NB4 (cell line): ENCODE results near the gene RPL38.

Experiments
- MAX ChIP-seq: IDR thresholded peaks from 2 replicates; pipeline ENCODE4 v1.6.1; 2011; ENCODE audit warnings: low read depth, low read length
- MYC ChIP-seq: IDR thresholded peaks from 2 replicates; pipeline ENCODE4 v1.6.1; 2011; ENCODE audit warnings: low read depth, low read length
- POLR2A ChIP-seq: IDR thresholded peaks from 2 replicates; pipeline ENCODE4 v1.6.1; 2011; ENCODE audit warnings: mild to moderate bottlenecking; ENCODE audit not compliant: insufficient read length; ENCODE audit errors: extremely low read depth
- TF ChIP-seq, protein P1 (sequence below): IDR thresholded peaks from one replicate; pipeline ENCODE4 v1.5.1; 2012; ENCODE audit warnings: low read depth, low read length

DNA sequence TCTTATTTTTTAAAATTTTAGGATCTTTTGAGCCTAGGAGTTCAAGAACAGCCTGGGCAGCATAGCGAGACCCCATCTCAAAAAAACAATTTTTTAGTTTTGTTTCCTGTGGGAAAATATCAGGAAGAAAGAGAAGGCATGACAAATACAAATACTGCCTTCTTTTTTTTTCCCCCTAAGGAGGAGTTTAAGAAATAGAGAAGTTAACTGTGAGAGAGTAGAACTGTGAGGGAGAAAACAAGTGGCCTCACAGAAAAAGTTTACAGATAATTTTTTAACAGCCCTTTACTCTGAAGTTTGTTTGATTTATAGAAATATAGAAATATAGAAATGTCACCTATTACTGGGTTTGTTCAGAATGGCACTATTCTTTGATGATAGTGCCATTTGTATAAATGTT lies 31.0 kb downstream of the RPL38 start:
- TF ChIP-seq POLR2A (no peak), MAX (no peak), MYC (no peak)
- TF ChIP-seq, protein P1, sequence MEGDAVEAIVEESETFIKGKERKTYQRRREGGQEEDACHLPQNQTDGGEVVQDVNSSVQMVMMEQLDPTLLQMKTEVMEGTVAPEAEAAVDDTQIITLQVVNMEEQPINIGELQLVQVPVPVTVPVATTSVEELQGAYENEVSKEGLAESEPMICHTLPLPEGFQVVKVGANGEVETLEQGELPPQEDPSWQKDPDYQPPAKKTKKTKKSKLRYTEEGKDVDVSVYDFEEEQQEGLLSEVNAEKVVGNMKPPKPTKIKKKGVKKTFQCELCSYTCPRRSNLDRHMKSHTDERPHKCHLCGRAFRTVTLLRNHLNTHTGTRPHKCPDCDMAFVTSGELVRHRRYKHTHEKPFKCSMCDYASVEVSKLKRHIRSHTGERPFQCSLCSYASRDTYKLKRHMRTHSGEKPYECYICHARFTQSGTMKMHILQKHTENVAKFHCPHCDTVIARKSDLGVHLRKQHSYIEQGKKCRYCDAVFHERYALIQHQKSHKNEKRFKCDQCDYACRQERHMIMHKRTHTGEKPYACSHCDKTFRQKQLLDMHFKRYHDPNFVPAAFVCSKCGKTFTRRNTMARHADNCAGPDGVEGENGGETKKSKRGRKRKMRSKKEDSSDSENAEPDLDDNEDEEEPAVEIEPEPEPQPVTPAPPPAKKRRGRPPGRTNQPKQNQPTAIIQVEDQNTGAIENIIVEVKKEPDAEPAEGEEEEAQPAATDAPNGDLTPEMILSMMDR, result no peak
